VCaP (cell line): ENCODE measurements around the gene LPAR2.

Experiments
- H3K27ac ChIP-seq: fragments of 450-650 bp; 2 replicates; pipeline ENCODE4 v1.5.1; 2017
- TF ChIP-seq, protein P1 (sequence below): fragments of 450-650 bp; conservative IDR thresholded peaks from 2 replicates; pipeline ENCODE4 v1.5.1; 2017; ENCODE audit warnings: mild to moderate bottlenecking, moderate library complexity

Gene LPAR2

DNA sequence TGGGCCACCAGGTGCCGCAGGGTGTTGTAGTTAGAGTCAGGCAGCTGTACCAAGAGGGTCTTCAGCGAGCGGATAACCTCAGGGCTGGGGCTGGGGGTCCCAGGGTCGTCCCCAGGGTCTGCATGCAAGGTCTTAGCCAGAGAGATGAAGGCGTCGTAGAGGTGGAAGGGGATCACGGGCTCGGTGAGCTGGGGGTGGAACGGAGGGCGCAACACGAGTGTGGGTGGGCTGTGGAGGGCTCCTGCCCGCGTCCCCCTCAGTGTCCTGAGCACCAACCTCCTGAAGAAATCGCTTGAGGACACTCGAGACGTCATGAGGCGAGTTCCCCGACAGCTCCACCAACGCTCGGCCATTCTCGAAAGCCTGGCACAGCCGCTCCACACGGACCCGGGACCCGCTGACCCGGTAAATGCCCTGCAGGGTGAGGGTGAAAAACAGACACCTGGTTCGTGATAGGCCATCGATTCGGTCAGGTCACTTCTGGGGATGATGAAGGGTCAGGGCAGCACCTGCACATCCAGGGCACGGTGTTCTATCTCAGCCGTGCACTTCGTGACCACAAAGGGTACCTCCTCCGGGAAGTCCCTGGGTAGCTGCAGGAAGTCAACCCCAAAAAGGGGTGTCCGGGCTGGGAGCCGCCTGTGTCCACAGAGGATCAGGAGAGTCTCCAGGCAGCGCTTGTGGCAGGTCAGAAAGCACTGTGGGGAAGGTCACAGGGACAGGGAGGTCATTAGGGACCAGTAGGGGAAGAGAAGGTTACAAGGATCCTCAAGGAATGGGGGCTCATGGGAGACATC lies 6.7 kb upstream of the LPAR2 start:
- no peak overlapping the region for H3K27ac ChIP-seq

DNA sequence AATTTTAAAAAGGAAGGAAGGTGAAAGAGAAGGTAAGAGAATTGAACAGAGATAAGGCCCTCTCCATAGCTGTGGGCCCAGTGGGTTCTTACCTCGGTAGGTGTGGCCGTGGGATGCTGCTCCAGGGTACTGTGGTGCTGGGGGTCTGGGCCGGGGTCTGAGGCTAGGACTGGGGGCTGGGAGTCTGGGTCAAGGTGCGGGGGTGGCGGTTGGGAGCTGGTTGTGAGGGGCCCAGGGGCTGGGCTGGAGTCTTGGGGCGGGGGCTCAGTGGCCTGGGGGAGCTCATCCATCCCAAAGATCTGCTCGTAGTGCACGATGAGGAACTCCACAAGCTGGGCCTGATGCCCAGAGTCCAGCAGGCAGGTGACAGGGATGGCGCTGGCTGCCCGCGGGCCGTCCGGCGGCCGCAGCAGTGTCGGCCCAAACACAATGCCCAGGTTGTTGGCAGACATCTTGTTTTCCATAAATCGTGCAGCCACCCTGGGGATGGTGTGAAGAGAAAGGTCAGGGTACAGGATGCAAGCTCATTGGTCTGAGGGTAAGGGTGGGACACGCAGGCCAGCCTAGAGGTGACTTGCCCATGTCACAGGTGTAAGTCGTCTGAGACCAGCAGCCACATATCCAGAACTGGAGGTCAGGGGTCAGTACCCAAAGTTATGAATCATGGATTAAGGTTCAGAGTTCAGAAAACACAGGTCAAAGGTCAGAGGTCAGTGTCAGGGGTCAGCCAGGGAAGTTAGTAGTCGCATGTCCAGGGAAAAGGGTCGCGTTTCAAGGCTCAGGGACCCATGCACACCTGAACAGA lies 5.9 kb upstream of the LPAR2 start:
- TF ChIP-seq, protein P1, sequence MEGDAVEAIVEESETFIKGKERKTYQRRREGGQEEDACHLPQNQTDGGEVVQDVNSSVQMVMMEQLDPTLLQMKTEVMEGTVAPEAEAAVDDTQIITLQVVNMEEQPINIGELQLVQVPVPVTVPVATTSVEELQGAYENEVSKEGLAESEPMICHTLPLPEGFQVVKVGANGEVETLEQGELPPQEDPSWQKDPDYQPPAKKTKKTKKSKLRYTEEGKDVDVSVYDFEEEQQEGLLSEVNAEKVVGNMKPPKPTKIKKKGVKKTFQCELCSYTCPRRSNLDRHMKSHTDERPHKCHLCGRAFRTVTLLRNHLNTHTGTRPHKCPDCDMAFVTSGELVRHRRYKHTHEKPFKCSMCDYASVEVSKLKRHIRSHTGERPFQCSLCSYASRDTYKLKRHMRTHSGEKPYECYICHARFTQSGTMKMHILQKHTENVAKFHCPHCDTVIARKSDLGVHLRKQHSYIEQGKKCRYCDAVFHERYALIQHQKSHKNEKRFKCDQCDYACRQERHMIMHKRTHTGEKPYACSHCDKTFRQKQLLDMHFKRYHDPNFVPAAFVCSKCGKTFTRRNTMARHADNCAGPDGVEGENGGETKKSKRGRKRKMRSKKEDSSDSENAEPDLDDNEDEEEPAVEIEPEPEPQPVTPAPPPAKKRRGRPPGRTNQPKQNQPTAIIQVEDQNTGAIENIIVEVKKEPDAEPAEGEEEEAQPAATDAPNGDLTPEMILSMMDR, result no peak
- H3K27ac ChIP-seq, result no peak overlapping the region

More for the DNA sequence above, 6.7 kb upstream of the LPAR2 start:
- TF ChIP-seq, protein P1, result no peak

DNA sequence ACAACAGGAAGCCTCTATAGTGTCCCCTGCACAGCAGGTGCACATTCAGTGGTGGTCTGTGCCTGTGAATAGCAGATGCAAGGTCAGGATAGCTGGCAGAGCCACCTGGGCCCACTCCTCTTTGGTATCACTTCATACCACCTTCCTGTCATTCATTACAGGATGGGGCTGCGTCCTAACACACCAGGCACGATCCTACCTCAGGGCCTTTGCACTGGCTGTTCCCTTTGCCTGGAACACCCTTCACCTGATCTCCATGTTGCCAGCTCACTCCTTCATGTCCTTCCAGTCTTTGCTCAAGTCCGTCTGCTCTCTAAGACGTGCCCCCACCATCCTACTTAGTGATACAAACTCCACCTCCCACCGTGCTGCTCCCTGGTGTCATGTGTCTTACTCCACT lies 4.6 kb upstream of the LPAR2 start:
- no peak overlapping the region for H3K27ac ChIP-seq
- TF ChIP-seq, protein P1, result no peak

DNA sequence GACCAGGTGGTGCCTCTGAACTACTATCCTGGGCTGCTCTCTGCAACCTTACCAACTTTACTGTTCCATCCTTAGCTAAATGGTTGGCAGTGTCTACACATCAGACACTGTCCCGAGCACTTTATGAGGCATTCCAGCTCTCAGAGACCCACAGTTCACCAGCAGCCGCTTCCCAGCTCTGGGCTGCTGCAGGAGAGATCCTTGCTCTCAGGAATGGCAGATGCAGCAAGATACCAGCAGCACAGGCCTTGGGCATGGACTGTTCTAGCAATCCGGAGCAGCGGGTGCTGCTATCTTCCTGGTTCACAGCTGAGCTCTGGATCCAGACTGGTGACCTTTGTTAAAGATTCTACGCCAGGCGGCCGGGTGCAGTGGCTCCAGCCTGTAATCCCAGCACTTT lies 3.3 kb upstream of the LPAR2 start:
- TF ChIP-seq, protein P1, result no peak
- no peak overlapping the region for H3K27ac ChIP-seq

DNA sequence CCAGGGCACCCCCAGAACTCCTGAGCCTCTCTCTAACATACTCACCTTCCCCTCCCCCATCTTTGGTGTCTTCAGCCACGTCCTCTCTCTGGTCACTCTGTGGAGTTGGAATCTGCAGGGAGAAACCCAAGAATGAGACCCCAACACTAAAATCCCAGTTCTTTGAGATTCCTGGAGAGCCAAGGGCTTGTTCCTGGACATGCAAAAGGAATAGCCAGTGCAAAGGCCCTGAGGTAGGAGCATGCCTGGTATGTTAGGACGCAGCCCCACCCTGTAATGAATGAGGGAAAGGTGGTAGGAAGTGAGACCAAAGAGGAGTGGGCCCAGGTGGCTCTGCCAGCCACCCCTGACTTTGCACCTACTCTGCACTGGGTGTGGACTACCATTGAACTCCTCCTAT lies 2.4 kb upstream of the LPAR2 start:
- H3K27ac ChIP-seq, result no peak overlapping the region
- TF ChIP-seq, protein P1, result no peak

DNA sequence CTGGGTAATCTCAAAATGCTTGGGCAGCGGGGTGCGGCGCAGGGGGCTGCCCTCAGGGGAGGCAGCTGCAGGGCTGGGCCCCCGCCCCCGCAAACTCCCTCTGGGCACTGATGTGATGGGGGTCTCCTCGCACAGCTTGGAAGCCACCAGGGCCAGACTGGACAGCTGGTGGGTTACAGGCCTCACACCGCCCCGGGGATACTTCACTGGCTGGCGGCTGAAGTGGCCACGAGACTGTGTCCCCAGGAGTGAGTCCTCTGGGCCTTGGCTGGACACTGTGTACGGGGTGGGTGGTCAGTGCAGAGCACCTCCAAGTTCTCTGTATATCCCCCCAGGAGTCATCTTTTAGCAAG lies 2.0 kb upstream of the LPAR2 start:
- H3K27ac ChIP-seq, result no peak overlapping the region
- TF ChIP-seq, protein P1, result no peak

DNA sequence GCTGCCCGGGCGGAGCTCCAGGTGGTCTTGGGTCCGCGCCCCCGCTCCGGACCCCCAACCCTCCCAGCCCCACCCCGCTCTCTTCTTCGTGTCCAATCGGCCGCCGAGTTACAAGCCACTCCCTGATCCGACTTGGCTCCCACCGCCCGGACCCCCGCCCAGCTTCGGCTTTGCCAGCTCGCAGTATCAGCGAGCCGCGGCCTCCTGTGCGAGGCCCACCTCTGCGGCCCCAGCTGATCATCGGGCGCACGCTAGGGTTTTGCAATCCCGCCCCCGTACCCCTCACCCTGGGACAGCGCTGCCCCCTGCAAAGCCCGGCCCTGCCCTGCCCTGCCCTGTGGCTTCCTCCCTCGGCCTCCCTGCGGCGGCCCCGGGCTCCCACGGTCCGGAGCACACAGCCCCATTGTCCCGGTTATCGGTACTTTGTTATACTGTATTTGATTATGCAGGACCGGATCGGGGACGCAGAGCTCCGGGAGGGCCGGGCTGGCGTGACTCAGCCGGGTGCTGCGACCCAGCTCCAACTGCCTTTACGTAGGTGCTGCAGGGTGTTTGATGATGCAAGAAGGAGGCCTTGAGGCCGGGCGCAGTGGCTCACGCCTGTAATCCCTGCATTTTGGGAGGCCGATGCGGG lies 598 bp upstream of the LPAR2 start:
- TF ChIP-seq, protein P1, result no peak
- peak overlapping the region; percentile 55; the same call in 1 of the 2 replicates for H3K27ac ChIP-seq
